ENCODE measurements around the gene ESR1. TPM values are rescaled to one million over a fixed set of nuclear protein-coding genes. Genes with fewer than 3 reads are reported as not detected.

Gene ESR1
- total RNA-seq, 1 experiment from 2014 or later, result not detected

- Mint-ChIP-seq H3K27ac (no peak overlapping the region), H3K27me3 (ENCODE audit: low read depth) (no peaks in the 10 kb centered on the region), H3K4me1 (no peaks in the 10 kb centered on the region), H3K9me3 (no peaks in the 10 kb centered on the region), H3K36me3 (ENCODE audit: insufficient read depth in 1 of 3, low read depth in 3 of 3) (no peaks in the 10 kb centered on the region), H3K4me3 (no peak overlapping the region)
- no peak overlapping the region for H3K14ac ChIP-seq (ENCODE audit: insufficient read depth, low read length)
- H2BK120ac ChIP-seq (ENCODE audit: low read depth, low read length, poor library complexity, severe bottlenecking), result no peak overlapping the region
- H3K9me3 ChIP-seq (ENCODE audit: control insufficient read depth, low read depth, low read length), result no peaks in the 10 kb centered on the region
- H3K56ac ChIP-seq (ENCODE audit: insufficient read length, low read depth, low read length), result no peak overlapping the region
- no peak overlapping the region for H3K4ac ChIP-seq (ENCODE audit: low read depth, low read length)
- no peaks in the 10 kb centered on the region for H3K27me3 ChIP-seq (ENCODE audit: insufficient read depth, low read length)
- no peaks in the 10 kb centered on the region for H3K79me1 ChIP-seq (ENCODE audit: insufficient read depth, low read depth, low read length, poor library complexity, severe bottlenecking)
- H4K91ac ChIP-seq (ENCODE audit: insufficient read length, low read depth, low read length), result no peak overlapping the region
- H4K5ac ChIP-seq (ENCODE audit: insufficient read length, low read depth, low read length), result no peak overlapping the region
- no CpG with 5 or more reads among the region's 5 CpGs for WGBS (ENCODE audit: extremely low coverage, insufficient read length, low lambda C conversion rate)
- TF ChIP-seq CTCF (conservative IDR thresholded peaks at IDR 0.05), result no peak
- H3K23ac ChIP-seq (ENCODE audit: insufficient read length, low read depth, low read length), result no peak overlapping the region
- H4K8ac ChIP-seq (replicated peaks; ENCODE audit: insufficient read length, low read depth, low read length), result no peak overlapping the region
- H3K79me2 ChIP-seq (ENCODE audit: insufficient read depth, low read length), result no peaks in the 10 kb centered on the region
- no peaks in the 10 kb centered on the region for H4K20me1 ChIP-seq (ENCODE audit: control insufficient read depth, insufficient read depth, insufficient read length)
- H2BK20ac ChIP-seq (ENCODE audit: low read depth, low read length, poor library complexity, severe bottlenecking), result no peak overlapping the region
- H2BK5ac ChIP-seq (ENCODE audit: insufficient read length, low read length), result no peak overlapping the region
- H3T11ph ChIP-seq (ENCODE audit: low read length), result no peak overlapping the region
- no peak overlapping the region for H2AK5ac ChIP-seq (ENCODE audit: insufficient read length, low read length)
- no peak for DNase-seq
- no peak overlapping the region for H3K4me2 ChIP-seq (ENCODE audit: insufficient read depth, insufficient read length, low read length)
- H3K27ac ChIP-seq (ENCODE audit: insufficient read length, low read depth, low read length), result no peak overlapping the region
- H2BK15ac ChIP-seq (ENCODE audit: low read depth, low read length), result no peak overlapping the region
- no peaks in the 10 kb centered on the region for H3K23me2 ChIP-seq (ENCODE audit: insufficient read length, low read depth, low read length, poor library complexity, severe bottlenecking)
- H2AFZ ChIP-seq (ENCODE audit: low read length), result no peak overlapping the region
- H2BK12ac ChIP-seq (ENCODE audit: insufficient read length, low read depth, low read length), result no peak overlapping the region
- no peak overlapping the region for H3K9ac ChIP-seq (ENCODE audit: extremely low read depth, insufficient read length, low read length)
- no peak overlapping the region for H3K18ac ChIP-seq (ENCODE audit: insufficient read length, low read depth, low read length)
- H3K4me1 ChIP-seq (ENCODE audit: insufficient read depth, low read length), result no peaks in the 10 kb centered on the region
Measured at GRCh38 chr6:151850479-151851003, 43.1 kb downstream of the ESR1 start.
